GM21528 (cell line): ENCODE data around the gene ADAM30.

Experiments used
- ATAC-seq: cut with Tn5 transposase; IDR thresholded peaks from one replicate; pipeline ENCODE4 v1.9.1; 2021; ENCODE audit warnings: mild to moderate bottlenecking, moderate library complexity; ENCODE audit not compliant: unreplicated experiment, low FRiP score

The ADAM30 gene

DNA sequence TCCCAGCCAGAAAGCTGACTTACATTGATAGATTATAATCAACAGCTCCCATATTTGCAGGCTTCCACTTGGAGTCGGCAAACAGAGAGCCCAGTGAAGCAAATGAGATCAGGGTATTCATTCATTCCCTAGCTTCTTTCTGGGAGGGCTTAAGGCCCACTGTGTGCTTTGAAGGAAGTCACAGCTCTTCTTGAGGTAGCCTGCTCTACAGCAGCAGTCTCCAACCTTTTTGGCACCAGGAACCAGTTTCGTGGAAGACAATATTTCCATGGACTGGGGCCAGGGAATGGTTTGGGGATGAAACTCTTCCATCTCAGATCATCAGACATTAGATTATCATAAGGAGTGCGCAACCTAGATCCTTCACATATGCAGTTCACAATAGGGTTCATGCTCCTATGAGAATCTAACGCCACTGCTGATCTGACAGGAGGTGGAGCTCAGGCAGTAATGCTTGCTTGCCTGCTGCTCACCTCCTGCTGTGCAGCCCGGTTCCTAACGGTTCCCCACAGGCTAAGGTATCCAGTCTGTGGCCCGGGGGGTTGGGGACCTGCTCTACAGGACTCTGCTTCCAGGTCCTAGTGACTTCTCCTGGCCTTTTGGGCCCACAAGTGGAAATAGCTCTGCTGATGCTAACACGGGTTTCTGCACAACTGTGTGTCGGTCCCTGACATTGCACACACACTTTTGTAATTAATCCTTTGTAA lies 13.7 kb upstream of the ADAM30 start:
- no peak for ATAC-seq

DNA sequence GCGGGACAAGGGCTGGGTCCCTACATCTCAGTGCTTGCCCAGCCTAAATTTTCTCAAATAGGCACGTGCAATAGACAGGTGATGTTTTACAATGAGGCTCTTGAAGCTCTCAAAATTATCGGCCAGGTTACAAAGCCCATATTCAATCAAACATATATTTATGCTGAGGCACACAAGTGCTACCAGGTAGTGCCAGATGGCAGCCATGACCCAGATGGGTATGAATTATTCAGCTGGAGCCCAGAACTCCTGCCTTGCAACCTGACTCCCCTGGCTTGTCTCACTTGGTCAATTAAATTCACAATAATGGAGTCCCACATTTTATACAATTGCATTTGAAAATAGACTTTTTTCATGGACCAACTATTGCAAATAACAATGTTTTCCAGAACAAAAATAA lies 12.3 kb upstream of the ADAM30 start:
- ATAC-seq = no peak

DNA sequence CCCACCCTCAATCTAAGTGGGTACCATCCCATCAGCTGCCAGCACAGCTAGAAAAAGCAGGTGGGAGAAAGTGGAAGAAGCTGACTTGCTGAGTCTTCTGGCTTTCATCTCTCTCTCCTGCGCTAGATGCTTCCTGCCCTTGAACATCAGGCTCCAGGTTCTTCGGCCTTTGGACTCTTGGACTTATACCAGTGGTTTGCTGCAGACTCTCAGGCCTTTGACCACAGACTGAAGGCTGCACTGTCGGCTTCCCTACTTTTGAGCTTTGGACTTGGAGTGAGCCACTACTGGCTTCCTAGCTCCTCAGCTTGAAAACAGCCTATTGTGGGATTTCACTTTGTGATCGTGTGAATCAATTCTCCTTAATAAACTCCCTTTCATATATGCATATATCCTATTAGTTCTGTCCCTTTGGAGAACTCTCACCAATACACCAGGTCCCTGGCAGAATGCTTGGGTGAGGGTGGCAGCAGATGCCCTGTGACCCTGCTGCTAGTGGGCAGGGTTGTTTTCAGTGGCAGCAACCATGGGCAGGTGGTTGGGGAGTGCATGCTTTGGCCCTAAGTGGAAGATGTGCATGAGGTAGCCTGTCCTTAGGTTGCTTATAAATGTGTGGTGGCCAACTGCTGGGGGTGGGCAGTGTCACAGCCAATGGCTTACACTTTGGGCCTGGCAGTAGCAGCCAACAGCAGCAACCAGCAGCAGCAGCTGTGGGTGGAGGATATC lies 10.8 kb upstream of the ADAM30 start:
- no peak for ATAC-seq

DNA sequence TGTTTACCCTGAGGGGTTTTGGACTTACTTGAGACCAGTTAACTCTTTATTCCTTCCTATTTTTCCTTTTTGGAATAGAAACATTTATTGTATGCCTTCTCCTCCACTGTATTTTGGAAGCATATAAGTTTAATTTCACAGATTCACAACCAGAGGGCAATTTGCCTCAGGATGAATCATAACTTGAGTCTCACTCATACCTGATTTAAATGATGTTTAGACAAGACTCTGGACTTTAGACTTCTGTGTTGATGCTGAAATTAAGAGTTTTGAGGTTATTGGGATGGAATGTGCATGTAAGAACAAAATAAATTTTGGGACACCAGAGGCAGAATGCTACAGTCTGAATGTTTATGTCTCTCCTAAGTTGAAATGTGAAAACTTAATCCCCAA lies 7.1 kb upstream of the ADAM30 start:
- no peak for ATAC-seq

DNA sequence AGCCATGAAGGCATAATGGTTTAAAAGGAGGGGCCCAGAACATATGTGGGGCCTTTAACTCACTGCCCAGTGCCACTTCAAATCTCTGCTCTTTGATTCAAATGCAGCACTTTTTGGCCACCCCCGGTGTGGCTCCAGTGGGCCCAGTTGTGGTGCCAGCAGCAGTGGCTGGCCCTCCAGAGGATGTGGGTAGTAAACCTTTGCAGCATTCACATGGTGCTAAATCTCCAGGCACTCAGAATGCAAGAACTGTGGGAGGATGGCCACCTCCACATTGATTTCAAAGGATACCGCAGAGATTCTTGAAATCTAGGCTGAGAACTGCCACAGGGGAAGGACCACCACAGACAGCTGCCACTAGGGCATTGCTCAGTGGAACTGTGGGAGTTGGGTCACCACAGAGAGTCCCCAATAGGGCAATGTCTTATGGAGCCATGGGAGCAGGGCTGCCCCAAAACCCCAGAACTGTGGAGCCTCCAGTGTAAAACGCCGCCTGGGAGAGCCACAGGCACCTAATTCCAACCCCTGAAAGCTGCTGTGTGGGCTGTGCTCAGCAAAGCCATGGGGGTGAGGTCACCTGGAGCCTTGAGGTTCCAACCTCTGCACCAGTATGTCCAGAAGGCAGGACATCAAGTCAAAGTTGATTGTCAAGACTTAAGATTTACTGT lies 6.6 kb upstream of the ADAM30 start:
- ATAC-seq = no peak

DNA sequence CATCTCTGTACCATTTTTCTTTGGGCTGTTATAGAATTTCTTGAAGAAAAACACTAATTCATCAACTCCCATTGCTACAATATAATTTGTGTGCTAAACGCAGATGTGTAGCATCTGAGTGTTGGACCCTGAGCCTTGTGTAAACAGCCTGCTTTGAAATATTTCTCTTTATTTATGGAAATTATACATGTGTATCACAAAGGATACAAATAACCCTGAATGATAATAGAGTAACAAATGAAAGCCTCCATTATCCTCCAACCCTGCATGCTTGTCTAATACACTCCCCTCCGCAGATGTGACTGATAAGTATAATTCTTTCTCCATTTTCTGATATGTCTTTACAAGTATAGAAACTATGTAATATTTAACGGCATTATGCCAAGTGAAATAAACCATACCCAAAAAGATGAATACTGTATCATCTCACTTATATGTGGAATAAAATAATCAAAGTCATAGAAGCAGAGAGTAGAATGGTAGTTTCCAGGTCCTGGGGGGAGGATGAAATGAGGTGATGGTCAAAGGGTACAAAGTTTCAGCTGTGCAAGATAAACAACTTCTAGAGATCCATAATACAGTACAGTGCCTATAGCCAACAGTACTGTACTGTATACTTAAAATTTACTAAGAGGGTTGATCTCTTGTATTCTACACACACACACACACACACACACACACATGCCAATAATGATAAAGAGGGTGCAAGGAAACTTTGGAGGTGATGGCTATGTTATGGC lies 2.8 kb upstream of the ADAM30 start:
- no peak for ATAC-seq

DNA sequence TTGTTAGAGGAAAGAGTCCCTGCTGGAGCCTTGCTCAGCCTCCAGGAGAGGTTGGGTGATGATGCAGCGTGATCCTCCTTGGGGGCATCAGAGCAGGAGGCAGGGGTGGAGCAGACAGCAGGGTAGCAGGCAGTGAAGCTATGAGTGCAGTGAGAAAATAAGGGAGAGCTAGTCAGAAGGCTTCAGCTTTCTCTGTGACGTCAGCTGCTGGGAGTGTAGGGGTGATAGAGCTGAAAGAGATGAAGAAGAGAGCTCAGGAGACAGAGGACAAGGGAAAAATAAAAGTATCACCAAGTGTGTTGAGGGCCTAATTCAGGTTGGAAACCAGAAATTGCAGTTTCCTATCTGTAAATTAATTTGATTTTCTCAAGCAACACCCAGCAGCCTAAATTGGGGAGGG lies 2.2 kb upstream of the ADAM30 start:
- ATAC-seq = no peak

DNA sequence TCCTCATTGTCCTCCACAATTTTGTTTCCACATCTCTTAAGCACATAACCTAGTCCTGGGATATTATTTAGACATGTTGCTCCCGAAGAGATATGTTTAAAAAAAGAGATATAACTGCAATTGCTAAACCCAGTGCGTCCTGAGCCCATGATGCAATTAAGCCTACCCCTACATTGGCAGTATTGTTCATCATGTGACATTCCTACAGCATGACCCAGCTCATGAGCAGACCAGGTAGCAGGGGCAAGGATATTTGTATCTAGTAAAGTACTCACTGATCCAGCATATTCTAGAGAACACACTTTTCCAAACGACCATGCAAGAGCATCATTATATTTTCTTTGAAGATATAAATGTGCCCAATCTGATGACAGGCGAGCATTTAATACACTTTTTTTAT lies 1.2 kb downstream of the ADAM30 start:
- ATAC-seq = no peak

DNA sequence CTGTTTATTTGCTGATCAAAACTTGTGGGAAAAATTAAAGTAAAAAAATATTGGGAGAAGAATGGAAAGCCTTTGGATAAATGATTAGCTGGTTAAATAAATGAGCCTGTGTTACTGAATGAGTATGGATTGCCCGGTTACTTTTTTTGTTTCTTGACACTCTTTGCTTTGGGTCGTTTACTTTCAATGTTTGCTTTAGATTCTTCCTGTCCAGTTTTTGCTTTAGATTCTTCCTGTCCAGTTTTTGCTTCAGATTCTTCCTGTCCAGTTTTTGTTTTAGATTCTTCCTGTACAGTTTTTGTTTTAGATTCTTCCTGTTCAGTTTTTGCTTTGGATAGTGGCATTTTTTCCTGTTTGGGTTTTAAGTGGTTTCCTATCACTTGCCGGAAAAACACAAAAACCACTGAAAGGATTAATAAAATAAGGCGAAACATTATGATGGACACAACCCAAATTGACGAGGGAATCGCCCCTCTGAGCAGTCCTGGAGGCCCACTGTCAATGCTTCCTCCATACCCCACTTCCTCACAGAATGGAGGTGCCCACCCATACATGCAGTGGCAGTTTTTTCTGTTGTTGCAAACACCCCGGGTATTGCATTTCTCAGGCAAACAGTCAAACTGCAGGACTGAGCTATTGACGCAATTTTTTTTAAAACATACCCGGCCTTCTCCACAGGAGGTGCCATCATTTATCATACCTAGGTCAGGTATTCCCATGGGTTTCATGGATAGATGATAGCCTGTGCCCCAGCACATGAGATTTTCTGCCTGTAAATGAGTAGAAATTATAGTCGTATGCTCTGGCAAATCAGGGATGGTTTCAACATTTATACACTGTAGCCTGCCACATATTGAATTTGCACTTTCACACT lies 2.3 kb downstream of the ADAM30 start:
- no peak for ATAC-seq

DNA sequence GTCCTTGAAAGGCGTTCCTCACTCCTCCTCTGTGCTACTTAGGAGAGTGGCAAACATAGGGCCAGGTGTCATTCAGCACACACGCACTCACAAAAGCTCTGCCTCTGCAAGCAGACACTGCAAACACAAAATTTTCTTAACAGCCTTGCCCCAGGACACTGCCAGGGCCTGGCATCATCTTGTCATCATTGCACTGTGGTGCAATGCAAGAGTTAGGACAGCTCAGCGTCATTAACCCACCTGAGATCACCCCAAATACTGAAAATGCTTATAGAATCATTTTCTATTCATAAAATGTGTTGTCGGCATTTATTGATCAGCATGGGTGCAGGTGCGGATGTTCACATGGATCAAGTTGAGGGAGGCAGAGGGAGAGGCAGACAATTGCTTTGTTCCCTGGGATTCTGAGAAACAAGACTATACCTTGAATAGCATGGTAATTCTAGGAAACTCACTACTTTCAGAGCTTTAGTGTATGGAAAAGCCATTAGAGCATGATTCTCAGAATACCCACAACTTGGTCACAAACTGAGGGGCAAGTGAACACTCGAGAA lies 3.0 kb downstream of the ADAM30 start:
- no peak for ATAC-seq

DNA sequence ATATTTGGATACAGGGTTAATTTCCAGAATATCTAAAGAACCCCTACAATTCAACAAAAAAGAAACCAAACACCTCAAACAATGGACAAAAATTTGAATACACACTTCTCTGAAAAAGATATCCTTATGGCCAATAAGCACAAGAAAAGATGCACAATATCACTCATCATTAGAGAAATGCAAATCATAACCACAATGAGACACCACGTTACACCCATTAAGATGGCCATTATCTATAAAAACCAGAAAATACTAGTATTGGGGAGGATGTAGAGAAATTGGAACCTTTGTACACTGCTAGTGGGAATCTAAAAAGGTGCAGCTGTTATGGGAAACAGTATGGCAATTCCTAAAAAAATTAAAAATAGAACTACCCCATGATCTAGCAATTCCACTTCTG lies 4.9 kb downstream of the ADAM30 start:
- ATAC-seq = no peak

DNA sequence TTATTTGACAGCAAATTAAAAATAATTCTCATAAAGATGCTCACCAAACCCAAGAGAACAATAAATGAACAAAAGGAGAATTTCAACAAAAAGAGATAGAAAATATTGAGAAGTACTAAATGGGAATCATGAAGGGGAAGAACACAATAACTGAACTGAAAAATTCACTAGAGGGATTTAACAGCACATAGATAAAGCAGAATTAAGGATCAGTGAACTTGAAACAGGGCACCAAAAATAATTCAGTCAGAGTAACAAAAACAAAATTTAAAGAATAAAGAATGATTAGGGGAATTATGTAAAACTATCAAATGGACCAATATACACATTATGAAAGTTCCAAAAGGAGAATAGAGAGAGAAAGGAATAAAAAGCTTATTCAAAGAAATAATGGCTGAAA lies 7.8 kb downstream of the ADAM30 start:
- no peak for ATAC-seq

DNA sequence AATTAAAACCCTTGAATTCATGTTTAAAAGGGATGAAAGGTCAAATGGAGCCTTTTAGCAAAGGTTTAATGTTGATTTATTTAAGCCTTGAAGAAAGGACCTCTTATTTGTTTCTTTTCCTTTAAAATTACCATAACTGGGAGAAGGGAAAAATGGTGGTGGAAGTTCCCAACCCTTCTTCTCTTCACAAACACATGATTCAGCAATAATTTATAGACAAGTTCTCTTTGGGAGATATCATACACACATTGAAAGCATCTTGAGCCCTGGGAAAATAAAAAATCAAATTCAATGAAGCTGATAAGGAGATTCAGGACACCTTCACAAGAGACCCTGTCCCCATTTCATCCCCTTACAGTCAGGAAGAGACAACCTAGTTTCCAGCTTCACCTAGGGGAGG lies 8.9 kb downstream of the ADAM30 start:
- ATAC-seq = no peak

DNA sequence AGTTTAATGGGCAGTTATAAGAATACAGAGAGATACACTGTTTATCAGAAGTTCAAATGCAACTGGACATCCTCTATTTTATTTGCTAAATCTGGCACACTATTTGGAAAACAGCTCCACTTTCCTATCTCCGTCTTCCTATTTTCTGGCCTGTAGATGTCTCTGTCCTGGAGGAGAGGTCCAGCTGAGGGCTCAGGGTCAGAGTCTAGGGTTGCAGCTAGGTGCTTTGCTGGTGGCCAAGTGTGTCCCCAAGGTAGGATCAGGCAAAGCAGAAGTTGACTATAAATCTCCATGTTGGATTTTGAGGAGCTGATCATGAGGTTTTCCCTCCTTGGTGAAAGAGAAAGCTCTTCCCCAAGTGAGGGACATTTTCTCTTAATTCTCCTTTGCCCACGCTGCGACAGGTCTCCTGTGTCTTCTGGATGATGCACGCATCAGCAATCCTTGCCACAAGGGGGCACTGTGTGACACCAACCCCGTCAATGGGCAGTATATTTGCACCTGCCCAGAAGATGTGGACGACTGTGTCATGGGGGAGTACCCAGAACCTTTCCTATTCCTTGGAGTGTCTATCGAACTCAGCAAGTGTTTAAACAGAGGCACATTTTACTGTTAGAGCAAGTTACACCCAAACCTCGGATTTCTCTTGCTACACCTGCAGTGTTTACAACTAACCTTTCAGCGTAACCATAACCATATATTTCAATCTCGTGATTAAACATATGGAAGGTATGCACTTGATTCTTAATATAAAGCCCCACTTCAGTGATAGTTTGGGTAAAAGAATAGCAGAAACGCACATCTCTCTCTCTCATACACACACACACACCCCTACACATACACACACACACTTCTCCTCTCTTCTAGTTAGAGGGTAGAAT lies 10.2 kb downstream of the ADAM30 start:
- ATAC-seq = no peak

DNA sequence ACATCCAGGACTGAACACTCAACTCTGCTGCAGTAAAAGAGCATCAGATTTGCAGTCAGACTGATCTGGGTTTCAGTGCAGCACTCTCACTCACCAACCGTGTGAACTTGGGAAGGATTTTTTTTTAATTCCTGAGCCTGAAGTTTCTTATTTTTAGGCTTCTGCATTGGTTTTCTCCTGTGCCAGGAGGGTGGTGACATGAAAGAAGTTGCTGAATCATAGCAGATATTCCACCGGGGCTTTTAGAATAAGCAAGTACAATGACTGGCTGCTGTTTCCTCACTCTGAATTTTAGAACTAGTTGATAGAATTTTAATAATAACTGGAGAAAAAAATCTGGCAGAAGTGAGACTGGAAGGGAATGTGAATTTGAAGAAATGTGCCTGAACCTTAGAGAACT lies 11.6 kb downstream of the ADAM30 start:
- ATAC-seq = no peak

DNA sequence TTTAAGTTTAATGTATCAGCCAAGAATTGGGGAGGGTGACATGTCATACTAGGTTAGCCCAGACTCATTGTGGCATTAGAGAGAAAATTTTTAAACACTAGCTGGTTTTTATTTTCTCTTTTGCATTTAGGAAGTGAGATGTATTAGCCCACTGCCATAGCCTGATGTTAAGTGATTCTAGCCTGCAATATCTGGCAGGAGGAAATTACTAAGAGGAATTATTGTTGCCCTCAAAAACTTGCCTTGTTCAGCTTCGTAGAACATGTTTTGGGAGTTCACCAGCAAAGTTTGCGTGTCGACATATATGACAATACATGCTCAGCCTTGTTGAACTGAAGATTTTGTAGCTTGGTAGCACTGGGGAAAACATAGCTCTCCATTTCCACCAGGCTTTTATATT lies 12.5 kb downstream of the ADAM30 start:
- no peak for ATAC-seq

DNA sequence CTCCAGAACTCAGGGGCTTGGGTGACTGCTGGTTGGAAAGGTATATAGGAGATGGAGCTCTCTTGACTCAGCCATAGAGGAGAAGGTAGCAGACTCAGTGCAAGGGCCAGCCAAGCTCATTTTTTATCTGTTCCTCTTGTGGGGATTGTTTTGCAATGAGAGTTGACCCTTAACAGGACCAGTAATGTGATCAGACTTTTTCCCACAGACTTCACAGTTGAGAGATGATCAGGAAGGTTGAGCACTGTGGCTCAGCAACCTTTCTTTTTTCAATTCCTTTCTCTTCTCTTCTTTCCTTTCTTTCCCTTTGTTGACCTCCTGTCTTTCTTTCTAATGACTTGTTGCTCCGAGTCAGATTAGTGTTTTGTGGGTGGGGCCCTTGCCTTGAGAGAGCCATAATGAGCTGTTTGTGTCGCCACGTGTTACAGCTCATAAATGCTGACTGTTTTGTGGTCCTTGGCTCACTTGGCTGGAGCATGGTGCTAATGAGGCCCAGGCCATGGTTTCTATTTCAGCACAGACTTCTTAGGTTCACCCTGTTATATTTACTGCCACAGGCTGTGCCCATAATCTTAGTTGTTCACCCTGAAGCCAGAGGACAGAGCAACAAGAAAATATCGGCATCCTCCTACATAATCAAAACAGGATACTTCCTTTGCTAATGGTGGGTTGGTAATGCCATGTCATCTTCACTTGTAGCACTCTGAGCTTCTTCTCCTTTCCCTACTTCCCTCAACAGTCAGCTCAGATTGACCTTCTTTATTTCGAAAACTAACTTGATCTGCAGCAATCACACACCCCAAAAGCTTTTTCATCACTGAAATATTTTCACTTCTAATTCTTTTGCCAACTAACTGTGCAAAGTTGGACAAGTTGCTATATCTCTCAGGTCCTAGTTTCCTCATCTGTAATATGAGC lies 13.9 kb downstream of the ADAM30 start:
- no peak for ATAC-seq
